Endothelial cell of umbilical vein (primary cell): ENCODE measurements around the gene ADGRL3. TPM values are rescaled to one million over a fixed set of nuclear protein-coding genes. Genes with fewer than 3 reads are reported as not detected.

ENCODE experiments used
- BruUV-seq: library from RNA; stranded (reverse); fragments of 400-500 nt; replicated peaks from 2 replicates; lab custom pipeline; 2021; lab: Mats Ljungman, UMichigan
- CTCF ChIA-PET: fragments of 300-600, 350-600 bp; sonication (Branson Sonifier 250); formaldehyde crosslinking; loops from one replicate; lab custom pipeline; 2021; ENCODE audit warnings: antibody characterized with exemption, inconsistent platforms; lab: Charles Lee
- POLR2A ChIA-PET: fragments of 300-600, 350-600 bp; sonication (Branson Sonifier 250); formaldehyde crosslinking; loops from one replicate; lab custom pipeline; 2021; ENCODE audit warnings: antibody characterized with exemption, inconsistent platforms; lab: Charles Lee
- DNase-seq: peaks from one replicate; pipeline ENCODE4 v3.0.0-alpha.2; 2011; ENCODE audit warnings: low read depth, low spot score
- FAIRE-seq: peaks from 2 replicates; lab custom pipeline; 2011; peaks lifted over from hg19 to GRCh38; lab: Jason Lieb, UNC
- H2AFZ ChIP-seq: 2 replicates; pipeline ENCODE4 v1.6.0; 2012; ENCODE audit warnings: low read depth, low read length, control low read depth, inconsistent platforms
- H3K27ac ChIP-seq: 2 replicates; pipeline ENCODE4 v1.5.1; 2011; ENCODE audit warnings: low read depth, mild to moderate bottlenecking, control low read depth, low read length, moderate library complexity; ENCODE audit not compliant: insufficient read depth
- H3K27me3 ChIP-seq, 2 experiments: 2 replicates each; pipeline versions ENCODE4 v1.6.0 to v1.6.1; 2011; ENCODE audit warnings: low read length in 2 of 2, mixed read lengths in 1 of 2; ENCODE audit not compliant: control insufficient read depth in 2 of 2, insufficient read depth in 2 of 2
- H3K36me3 ChIP-seq, 2 experiments: 2 replicates in 1 of 2; 3 replicates in 1 of 2; pipeline ENCODE4 v1.5.1; 2011; ENCODE audit warnings: low read length in 2 of 2, mild to moderate bottlenecking in 1 of 2, moderate library complexity in 1 of 2; ENCODE audit not compliant: control insufficient read depth in 2 of 2, insufficient read depth in 2 of 2; ENCODE audit errors: extremely low read depth in 1 of 2
- H3K4me1 ChIP-seq: 3 replicates; pipeline ENCODE4 v1.5.1; 2011; ENCODE audit warnings: mild to moderate bottlenecking, low read length; ENCODE audit not compliant: control insufficient read depth, insufficient read depth; ENCODE audit errors: extremely low read depth
- H3K4me2 ChIP-seq: 2 replicates; pipeline ENCODE4 v1.6.1; 2011; ENCODE audit warnings: low read length, control low read depth, mixed read lengths; ENCODE audit not compliant: insufficient read depth
- H3K4me3 ChIP-seq, 3 experiments: fragments of 200-600 bp in 1 of 3; sonication (generic), shearing (Covaris generic) in 1 of 3; replicated peaks in 1 of 3; 2 replicates each; pipeline ENCODE4 v1.5.1; 2011 to 2016; ENCODE audit warnings: control low read depth in 3 of 3, low read length in 3 of 3, mild to moderate bottlenecking in 2 of 3, inconsistent platforms in 1 of 3, low read depth in 1 of 3, moderate library complexity in 1 of 3; ENCODE audit not compliant: insufficient read depth in 1 of 3
- H3K79me2 ChIP-seq: 2 replicates; pipeline ENCODE4 v1.6.0; 2012; ENCODE audit warnings: low read length, inconsistent platforms; ENCODE audit not compliant: control insufficient read depth, insufficient read depth
- H3K9ac ChIP-seq: replicated peaks from 2 replicates; pipeline ENCODE3; 2011; ENCODE audit warnings: low read length, control low read depth; ENCODE audit not compliant: insufficient read depth; ENCODE audit errors: extremely low read depth
- H3K9me1 ChIP-seq: replicated peaks from 3 replicates; pipeline ENCODE4 v1.6.0; 2011; ENCODE audit warnings: mild to moderate bottlenecking, low read length; ENCODE audit not compliant: control insufficient read depth, insufficient read depth; ENCODE audit errors: extremely low read depth
- H3K9me3 ChIP-seq: replicated peaks from 2 replicates; pipeline ENCODE4 v1.5.1; 2012; ENCODE audit warnings: low read length, inconsistent platforms; ENCODE audit not compliant: control insufficient read depth, insufficient read depth
- H4K20me1 ChIP-seq: replicated peaks from 2 replicates; pipeline ENCODE3; 2011; ENCODE audit warnings: mild to moderate bottlenecking, low read length; ENCODE audit not compliant: control insufficient read depth, insufficient read depth; ENCODE audit errors: extremely low read depth
- CTCF ChIP-seq, 2 donors: IDR thresholded peaks; 1 replicate in 1 of 2; 2 replicates in 1 of 2; pipeline ENCODE4 v1.5.1; 2011; ENCODE audit warnings: low read length in 2 of 2, mild to moderate bottlenecking in 2 of 2, moderate library complexity in 2 of 2, control low read depth in 1 of 2, inconsistent platforms in 1 of 2, low read depth in 1 of 2; ENCODE audit not compliant: insufficient read depth in 1 of 2; ENCODE audit errors: extremely low read depth in 1 of 2
- FOS ChIP-seq: IDR thresholded peaks from 2 replicates; pipeline ENCODE4 v1.6.1; 2011; ENCODE audit warnings: mild to moderate bottlenecking, low read length, moderate library complexity, borderline replicate concordance; ENCODE audit not compliant: insufficient read depth
- GATA2 ChIP-seq: IDR thresholded peaks from 2 replicates; pipeline ENCODE4 v1.7.0; 2011; ENCODE audit warnings: low read depth, mild to moderate bottlenecking, moderate library complexity, mixed read lengths, low read length; ENCODE audit not compliant: insufficient read length, insufficient read depth
- JUN ChIP-seq: IDR thresholded peaks from 2 replicates; pipeline ENCODE4 v1.6.1; 2011; ENCODE audit warnings: borderline replicate concordance, low read depth; ENCODE audit not compliant: insufficient read length, insufficient read depth
- MAX ChIP-seq: IDR thresholded peaks from 2 replicates; pipeline ENCODE4 v1.6.1; 2011; ENCODE audit not compliant: insufficient read depth, insufficient read length
- MYC ChIP-seq: IDR thresholded peaks from one replicate; pipeline ENCODE4 v1.6.1; 2011; ENCODE audit warnings: mild to moderate bottlenecking, low read depth, low read length
- POLR2A ChIP-seq: IDR thresholded peaks from 2 replicates; pipeline ENCODE4 v1.6.1; 2012; ENCODE audit warnings: low read depth, mild to moderate bottlenecking, control low read depth, low read length
- POLR2AphosphoS5 ChIP-seq: IDR thresholded peaks from 2 replicates; pipeline ENCODE4 v1.6.1; 2012; ENCODE audit warnings: low read depth, mild to moderate bottlenecking, control low read depth, low read length, moderate library complexity; ENCODE audit not compliant: insufficient read depth
- dilution Hi-C: fragments of 300-500 bp; cut with MboI; formaldehyde crosslinking; loops from one replicate; pipeline ENCODE4 v1.15.0; 2019; ENCODE audit warnings: low sequenced_read_pairs; ENCODE audit not compliant: extremely low pct_ligation_motif_present
- intact Hi-C: fragments of 100-400 bp; cut with micrococcal nuclease; formaldehyde crosslinking; loops from one replicate; pipeline ENCODE4 v1.10.0; 2022
- polyA plus RNA-seq, 4 experiments: library from polyadenylated mRNA; depleted of rRNA in 3 of 4; stranded (reverse) in 3 of 4; unstranded in 1 of 4; fragments of >200 nt; gene quantifications; 2 replicates each; pipeline versions ENCODE4 v1.2.1 to v1.2.3, GENCODE V29; 2011 to 2012; ENCODE audit warnings: missing spikeins in 1 of 4
- total RNA-seq: library from RNA; stranded (reverse); gene quantifications from 2 replicates; pipeline ENCODE4 v1.2.3, GENCODE V29; 2021

ADGRL3 gene
- total and polyA plus RNA-seq, 2 donors (not counting 3 experiments of a cell fraction or from before 2014, with no cell fraction given): not detected

- dilution Hi-C loops: no loop called here
- no peak overlapping the region for H3K27ac ChIP-seq
- no TSS peak for BruUV-seq
- FAIRE-seq: no peak
- no peak for DNase-seq
- H3K27me3 ChIP-seq: no peaks in the 10 kb centered on the region
- no peaks in the 10 kb centered on the region for H3K4me1 ChIP-seq
- H3K9me1 ChIP-seq: no peaks in the 10 kb centered on the region
- no peaks in the 10 kb centered on the region for H3K9me3 ChIP-seq
- intact Hi-C loops: no loop called here
- no peaks in the 10 kb centered on the region for H4K20me1 ChIP-seq
- no peaks in the 10 kb centered on the region for H3K79me2 ChIP-seq
- no peak overlapping the region for H2AFZ ChIP-seq
- TF ChIP-seq MYC (no peak), MAX (no peak), JUN (no peak), GATA2 (no peak), FOS (no peak), CTCF (IDR thresholded peaks at IDR 0.05; ENCODE audit: extremely low read depth in 1 of 2, insufficient read depth in 1 of 2, low read depth in 1 of 2, low read length in 2 of 2) (no peak), POLR2AphosphoS5 (no peak), POLR2A (no peak)
- no peaks in the 10 kb centered on the region for H3K36me3 ChIP-seq
- H3K9ac ChIP-seq: no peak overlapping the region
- H3K4me3 ChIP-seq: no peak overlapping the region
- CTCF ChIA-PET: no interaction called here
- no peak overlapping the region for H3K4me2 ChIP-seq
- POLR2A ChIA-PET: no interaction called here
Measured at GRCh38 chr4:61275241-61275640, 75.1 kb downstream of the ADGRL3 start.
